Panc1 (cell line): ENCODE results near the gene EPGN.

Experiments
- CTCF ChIP-seq: fragments of 450-650 bp; IDR thresholded peaks from 2 replicates; pipeline ENCODE4 v1.5.1; 2017; ENCODE audit warnings: mild to moderate bottlenecking
- POLR2AphosphoS5 ChIP-seq: IDR thresholded peaks from 2 replicates; pipeline ENCODE4 v1.6.1; 2012; ENCODE audit warnings: mild to moderate bottlenecking, low read depth, low read length, moderate library complexity
- REST ChIP-seq, 2 experiments: IDR thresholded peaks; 2 replicates each; pipeline ENCODE4 v1.6.1; 2011 to 2012; ENCODE audit warnings: low read depth in 2 of 2, control low read depth in 1 of 2, low read length in 1 of 2, mild to moderate bottlenecking in 1 of 2, moderate library complexity in 1 of 2; ENCODE audit not compliant: insufficient read depth in 1 of 2
- SIN3A ChIP-seq: IDR thresholded peaks from 2 replicates; pipeline ENCODE4 v1.6.1; 2012; ENCODE audit warnings: low read depth, mild to moderate bottlenecking, low read length, moderate library complexity, borderline replicate concordance; ENCODE audit not compliant: insufficient read depth
- TCF7L2 ChIP-seq: IDR thresholded peaks from 2 replicates; pipeline ENCODE4 v1.6.1; 2011; ENCODE audit warnings: mild to moderate bottlenecking, low read depth, low read length, inconsistent platforms

- TF ChIP-seq CTCF (no peak), POLR2AphosphoS5 (no peak), REST (IDR thresholded peaks at IDR 0.05; ENCODE audit: insufficient read depth in 1 of 2, low read depth in 2 of 2, low read length in 1 of 2) (no peak), SIN3A (no peak), TCF7L2 (no peak)
Observed at GRCh38 chr4:74344031-74344430, 35.8 kb downstream of the EPGN start.
